Fibroblast of gingiva (primary cell): ENCODE measurements around the gene CRYBG3.
"Not testable (repeated sequence)": the region's sequence is repeated elsewhere in the genome, so short reads cannot be mapped to it uniquely, and the experiment has no call there.

ENCODE experiments used
- DNase-seq: peaks from one replicate; pipeline ENCODE4 v3.0.0-alpha.2; 2011; ENCODE audit warnings: low read depth

CRYBG3 gene

GRCh38 chr3:97821774-97822358 lies at the start of gene CRYBG3:
Gene CRYBG3 (plus strand): TSS chr3:97822011. CDS start chr3:97822207, 196 bp downstream.
- DNase-seq, result peak; percentile 80

GRCh38 chr3:97772926-97773325 lies 48.9 kb upstream of the CRYBG3 start:
- no peak for DNase-seq

- no peak for DNase-seq
Measured at GRCh38 chr3:97778152-97778551, 43.7 kb upstream of the CRYBG3 start.

GRCh38 chr3:97793420-97794019 lies 28.3 kb upstream of the CRYBG3 start:
- peak; percentile 31 for DNase-seq

- DNase-seq, result no peak
Measured at GRCh38 chr3:97795951-97796350, 25.9 kb upstream of the CRYBG3 start.

- no peak for DNase-seq
Measured at GRCh38 chr3:97804471-97804870, 17.3 kb upstream of the CRYBG3 start.

GRCh38 chr3:97810779-97811390 lies 10.9 kb upstream of the CRYBG3 start:
- DNase-seq, result no peak

GRCh38 chr3:97815149-97815917 lies 6.5 kb upstream of the CRYBG3 start:
- no peak for DNase-seq

GRCh38 chr3:97816811-97817210 lies 5.0 kb upstream of the CRYBG3 start:
- DNase-seq, result no peak

- DNase-seq, result no peak
Measured at GRCh38 chr3:97817965-97818364, 3.8 kb upstream of the CRYBG3 start.

- no peak for DNase-seq
Measured at GRCh38 chr3:97820780-97821179, 1.0 kb upstream of the CRYBG3 start.

GRCh38 chr3:97821287-97821773 lies 481 bp upstream of the CRYBG3 start:
- no peak for DNase-seq

GRCh38 chr3:97822359-97822775 lies 556 bp downstream of the CRYBG3 start:
- DNase-seq, result peak; percentile 61

GRCh38 chr3:97823046-97824004 lies 1.5 kb downstream of the CRYBG3 start:
- DNase-seq, result peak; percentile 14

- DNase-seq, result no peak
Measured at GRCh38 chr3:97825101-97825500, 3.3 kb downstream of the CRYBG3 start.

GRCh38 chr3:97827741-97828471 lies 6.1 kb downstream of the CRYBG3 start:
- peak; percentile 21 for DNase-seq

GRCh38 chr3:97829198-97829597 lies 7.4 kb downstream of the CRYBG3 start:
- no peak for DNase-seq

- DNase-seq, result no peak
Measured at GRCh38 chr3:97830638-97831037, 8.8 kb downstream of the CRYBG3 start.

- DNase-seq, result no peak
Measured at GRCh38 chr3:97831140-97831539, 9.3 kb downstream of the CRYBG3 start.

- DNase-seq, result not testable (repeated sequence)
Measured at GRCh38 chr3:97833184-97833583, 11.4 kb downstream of the CRYBG3 start.

GRCh38 chr3:97835761-97836160 lies 13.9 kb downstream of the CRYBG3 start:
- DNase-seq, result no peak
